GM18517 (cell line): ENCODE results near the gene MUC12.
"Not testable (repeated sequence)": the region's sequence is repeated elsewhere in the genome, so short reads cannot be mapped to it uniquely, and the experiment has no call there.

Source experiments
- ATAC-seq: cut with Tn5 transposase; IDR thresholded peaks from one replicate; pipeline ENCODE4 v1.9.1; 2021; ENCODE audit warnings: mild to moderate bottlenecking, moderate library complexity; ENCODE audit not compliant: unreplicated experiment

MUC12 gene, protein sequence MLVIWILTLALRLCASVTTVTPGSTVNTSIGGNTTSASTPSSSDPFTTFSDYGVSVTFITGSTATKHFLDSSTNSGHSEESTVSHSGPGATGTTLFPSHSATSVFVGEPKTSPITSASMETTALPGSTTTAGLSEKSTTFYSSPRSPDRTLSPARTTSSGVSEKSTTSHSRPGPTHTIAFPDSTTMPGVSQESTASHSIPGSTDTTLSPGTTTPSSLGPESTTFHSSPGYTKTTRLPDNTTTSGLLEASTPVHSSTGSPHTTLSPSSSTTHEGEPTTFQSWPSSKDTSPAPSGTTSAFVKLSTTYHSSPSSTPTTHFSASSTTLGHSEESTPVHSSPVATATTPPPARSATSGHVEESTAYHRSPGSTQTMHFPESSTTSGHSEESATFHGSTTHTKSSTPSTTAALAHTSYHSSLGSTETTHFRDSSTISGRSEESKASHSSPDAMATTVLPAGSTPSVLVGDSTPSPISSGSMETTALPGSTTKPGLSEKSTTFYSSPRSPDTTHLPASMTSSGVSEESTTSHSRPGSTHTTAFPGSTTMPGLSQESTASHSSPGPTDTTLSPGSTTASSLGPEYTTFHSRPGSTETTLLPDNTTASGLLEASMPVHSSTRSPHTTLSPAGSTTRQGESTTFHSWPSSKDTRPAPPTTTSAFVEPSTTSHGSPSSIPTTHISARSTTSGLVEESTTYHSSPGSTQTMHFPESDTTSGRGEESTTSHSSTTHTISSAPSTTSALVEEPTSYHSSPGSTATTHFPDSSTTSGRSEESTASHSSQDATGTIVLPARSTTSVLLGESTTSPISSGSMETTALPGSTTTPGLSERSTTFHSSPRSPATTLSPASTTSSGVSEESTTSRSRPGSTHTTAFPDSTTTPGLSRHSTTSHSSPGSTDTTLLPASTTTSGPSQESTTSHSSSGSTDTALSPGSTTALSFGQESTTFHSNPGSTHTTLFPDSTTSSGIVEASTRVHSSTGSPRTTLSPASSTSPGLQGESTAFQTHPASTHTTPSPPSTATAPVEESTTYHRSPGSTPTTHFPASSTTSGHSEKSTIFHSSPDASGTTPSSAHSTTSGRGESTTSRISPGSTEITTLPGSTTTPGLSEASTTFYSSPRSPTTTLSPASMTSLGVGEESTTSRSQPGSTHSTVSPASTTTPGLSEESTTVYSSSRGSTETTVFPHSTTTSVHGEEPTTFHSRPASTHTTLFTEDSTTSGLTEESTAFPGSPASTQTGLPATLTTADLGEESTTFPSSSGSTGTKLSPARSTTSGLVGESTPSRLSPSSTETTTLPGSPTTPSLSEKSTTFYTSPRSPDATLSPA (N-terminal part only)

DNA sequence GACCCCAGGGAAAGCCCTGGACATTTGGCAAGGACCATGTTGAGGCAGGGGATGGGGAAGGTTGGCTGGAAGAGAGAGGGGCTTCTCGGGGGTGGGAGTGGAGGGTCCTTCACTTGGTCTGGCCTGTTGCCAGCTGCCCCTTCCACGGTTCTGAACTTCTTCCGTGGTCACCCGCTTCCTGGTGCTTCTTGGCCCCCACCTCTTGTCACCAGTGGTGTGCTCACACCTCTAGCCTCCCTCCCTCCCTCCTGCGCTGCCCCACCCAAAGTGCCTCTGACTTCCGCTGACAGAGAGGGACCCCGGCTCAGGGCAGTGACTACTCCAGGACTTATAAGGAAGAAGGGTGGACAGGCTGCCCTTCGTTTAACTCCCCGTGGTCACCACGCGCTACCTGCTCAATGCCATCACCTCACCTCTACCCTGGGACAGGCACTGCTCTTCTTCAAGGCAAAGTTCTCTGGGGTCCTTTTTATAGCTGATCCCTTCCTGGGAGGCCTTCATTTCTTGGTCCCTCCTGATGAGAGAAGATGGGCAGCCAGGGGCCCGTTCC, at the start of gene MUC12:
Gene MUC12, plus strand, starts transcription at position 500 of the 550 bp plus-strand sequence. CDS start 58 bp downstream, outside the sequence.
- no peak for ATAC-seq

GRCh38 chr7:100919779-100920437, 49.5 kb upstream of the MUC12 start:
- not testable (repeated sequence) for ATAC-seq

DNA sequence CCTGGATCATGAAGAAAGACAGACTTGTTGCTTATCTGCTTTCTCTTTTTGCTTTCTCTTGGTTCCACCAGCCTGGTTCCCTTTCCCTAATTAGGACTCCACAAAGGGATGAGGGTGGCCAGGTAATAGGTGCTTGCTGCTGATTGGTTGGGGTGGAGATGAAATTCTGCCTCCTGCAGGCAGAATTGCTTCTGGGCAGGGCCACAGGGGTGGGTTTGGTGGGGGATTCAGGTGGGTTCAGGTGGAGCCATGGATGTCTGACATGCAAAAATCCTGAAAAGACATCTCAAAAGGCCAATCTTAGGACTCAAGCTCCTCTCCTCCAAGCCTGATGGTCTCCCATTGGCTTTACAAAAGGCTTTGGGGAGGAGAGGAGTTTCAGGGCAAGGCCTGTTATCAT, 48.3 kb upstream of the MUC12 start:
- ATAC-seq: no peak

DNA sequence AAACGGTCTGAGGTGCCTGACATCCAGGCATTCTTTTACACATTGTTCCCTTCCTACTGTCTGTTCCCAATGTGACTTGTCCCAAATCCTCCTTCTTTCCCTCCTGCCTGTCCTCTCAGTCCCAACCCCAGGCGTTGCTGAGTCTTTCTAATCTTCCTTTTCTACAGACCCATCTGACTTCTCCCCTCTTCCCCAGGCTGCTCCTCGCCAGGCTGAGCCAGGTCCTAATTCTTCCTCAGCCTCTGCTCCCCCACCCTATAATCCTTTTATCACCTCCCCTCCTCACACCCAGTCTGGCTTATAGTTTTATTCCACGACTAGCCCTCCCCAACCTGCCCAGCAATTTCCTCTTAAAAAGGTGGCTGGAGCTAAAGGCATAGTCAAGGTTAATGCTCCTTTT, 45.7 kb upstream of the MUC12 start:
- not testable (repeated sequence) for ATAC-seq

- ATAC-seq: no peak
Observed at GRCh38 chr7:100929808-100930174, 39.6 kb upstream of the MUC12 start.

GRCh38 chr7:100933734-100934133, 35.6 kb upstream of the MUC12 start:
- no peak for ATAC-seq

DNA sequence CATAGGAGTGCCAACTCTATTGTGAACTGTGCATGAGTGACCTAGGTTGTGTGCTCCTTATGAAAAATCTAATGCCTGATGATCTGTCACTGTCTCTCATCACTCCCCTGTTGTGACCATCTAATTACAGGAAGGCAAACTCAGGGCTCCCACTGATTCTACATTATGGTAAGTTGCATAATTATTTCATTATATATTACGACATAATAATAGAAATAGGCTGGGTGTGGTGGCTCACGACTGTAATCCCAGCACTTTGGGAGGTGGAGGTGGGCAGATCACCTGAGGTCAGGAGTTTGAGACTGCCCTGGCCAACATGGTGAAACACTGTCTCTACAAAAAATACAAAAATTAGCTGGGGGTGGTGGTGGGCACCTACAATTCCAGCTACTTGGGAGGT, 34.0 kb upstream of the MUC12 start:
- ATAC-seq: not testable (repeated sequence)

DNA sequence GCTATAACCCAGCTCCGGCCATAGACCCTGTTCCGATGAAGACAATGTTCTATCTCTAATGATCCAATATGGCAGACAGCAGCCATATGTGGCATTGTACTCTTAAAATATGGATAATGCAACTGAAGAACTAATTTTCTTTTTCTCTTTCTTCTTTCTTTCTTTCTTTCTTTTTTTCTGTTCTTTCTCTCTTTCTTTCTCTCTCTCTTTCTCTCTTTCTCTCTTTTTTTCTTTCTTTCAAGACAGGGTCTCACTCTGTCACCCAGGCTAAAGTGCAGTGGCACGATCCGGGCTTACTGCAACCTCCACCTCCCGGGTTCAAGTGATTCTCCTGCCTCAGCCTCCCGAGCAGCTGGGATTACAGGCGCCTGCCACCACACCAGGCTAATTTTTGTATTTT, 33.2 kb upstream of the MUC12 start:
- ATAC-seq: not testable (repeated sequence)

DNA sequence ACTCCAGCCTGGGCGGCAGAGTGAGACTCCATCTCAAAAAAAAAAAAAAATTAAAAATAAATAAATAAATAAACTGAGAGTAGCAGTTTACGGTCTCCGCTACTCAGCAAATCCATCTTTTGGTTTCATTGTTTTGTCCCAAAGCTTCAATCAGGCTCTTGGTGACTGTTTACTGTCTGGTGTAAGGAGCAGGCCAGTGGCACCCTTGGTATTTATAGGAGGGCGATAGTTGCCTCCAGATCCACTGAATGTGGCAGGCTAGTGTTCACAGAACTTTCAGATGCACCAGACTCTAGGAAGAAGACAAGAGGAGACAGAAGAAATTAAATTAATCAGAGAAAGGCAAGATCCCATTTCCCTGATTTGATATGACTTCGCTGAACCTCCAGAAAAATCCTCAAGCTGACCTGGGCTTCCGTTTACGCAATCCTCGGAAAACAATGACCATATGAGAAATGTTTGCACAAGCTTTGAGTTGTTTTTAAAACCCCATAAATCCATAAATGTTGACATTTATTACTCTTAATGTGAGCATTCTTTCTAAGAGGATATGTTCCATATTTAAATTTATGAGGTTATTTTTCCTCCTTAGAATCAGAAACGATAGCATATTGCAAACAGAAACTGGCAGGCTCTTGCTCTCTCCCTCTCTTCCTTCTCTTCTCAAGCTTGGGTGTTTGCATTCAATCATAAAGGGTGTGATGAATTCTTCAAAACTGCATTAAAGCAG, 27.2 kb upstream of the MUC12 start:
- no peak for ATAC-seq

DNA sequence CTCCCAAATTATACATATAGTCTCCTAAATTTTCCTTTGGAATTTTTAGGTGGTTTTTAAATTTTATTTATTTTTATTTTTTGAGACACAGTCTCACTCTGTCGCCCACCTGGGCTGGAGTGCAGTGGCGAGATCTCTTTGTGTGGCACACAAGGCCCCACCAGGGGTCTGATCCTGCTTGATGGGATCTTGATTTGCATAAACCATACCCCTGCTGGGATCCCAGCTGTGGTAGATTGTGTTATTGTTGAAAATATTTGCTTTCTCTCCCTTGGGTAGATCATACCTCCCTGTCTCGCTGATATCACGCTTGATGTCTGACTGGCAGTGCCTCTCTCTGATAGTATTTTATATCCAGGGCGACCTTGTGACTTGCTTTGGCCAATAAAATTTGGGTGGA, 25.7 kb upstream of the MUC12 start:
- ATAC-seq: no peak

DNA sequence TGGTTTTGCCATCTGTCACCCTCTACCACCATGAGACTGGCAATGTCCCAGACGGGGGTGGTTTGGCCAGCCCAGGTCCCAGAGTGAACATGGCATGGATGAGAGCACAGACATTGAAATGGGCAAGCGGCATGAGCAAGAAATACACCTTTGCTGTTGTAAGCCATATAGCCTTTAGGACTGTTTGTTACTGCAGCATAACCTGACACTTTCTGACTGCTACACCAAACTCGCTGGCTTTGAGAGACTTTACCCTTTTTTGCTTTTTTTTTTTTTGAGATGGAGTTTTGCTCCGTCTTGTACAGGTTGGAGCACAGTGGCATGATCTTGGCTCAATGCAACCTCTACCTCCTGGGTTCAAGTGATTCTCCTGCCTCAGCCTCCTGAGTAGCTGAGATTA, 25.2 kb upstream of the MUC12 start:
- ATAC-seq: no peak

DNA sequence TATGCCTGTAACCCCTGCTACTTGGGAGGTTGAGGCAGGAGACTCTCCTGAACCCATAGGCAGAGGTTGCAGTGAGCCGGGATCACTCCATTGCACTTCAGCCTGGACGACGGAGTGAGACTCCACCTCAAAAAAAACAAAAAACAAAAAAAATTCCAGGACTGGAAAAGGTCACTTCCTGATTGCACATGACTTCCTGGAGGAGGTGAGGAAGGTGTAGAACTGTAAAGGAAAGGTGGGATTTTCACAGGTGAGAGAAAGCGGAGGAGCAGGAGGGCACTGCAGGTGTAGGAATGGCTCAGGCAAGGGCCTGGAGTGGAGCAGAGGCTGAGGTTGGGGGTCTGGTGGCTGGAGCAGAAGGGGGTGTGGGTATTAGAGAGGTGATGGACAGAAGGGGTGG, 23.3 kb upstream of the MUC12 start:
- ATAC-seq: no peak

DNA sequence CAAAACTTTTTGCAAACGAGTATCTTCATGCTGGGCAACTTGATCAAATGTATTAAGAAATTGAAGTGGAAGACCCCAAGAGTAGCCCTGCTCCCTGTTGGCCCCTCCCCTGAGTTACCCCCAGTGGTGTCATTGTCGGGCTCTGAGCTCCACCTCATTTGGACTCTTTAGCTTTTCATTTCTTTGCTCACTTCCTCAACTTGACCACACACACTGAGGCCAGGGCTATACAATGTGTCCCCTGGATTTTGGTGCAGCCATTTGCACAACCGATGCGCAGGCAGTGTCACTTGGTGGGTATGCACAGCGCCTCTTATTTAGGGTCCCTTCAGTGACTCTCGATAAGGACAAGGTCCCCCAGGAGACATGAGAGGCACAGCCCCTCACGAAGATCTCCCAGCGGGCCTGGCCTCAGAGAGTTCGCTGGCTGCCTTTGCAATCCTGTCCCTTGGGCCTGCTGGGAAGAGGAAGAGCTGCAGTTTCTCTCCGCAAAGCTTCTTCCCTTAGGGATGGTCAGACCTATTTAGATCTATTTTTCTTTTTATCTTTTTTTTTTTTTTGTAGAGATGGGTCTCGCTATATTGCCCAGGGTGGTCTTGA, 22.5 kb upstream of the MUC12 start:
- no peak for ATAC-seq

GRCh38 chr7:100947792-100948191, 21.6 kb upstream of the MUC12 start:
- ATAC-seq: no peak

DNA sequence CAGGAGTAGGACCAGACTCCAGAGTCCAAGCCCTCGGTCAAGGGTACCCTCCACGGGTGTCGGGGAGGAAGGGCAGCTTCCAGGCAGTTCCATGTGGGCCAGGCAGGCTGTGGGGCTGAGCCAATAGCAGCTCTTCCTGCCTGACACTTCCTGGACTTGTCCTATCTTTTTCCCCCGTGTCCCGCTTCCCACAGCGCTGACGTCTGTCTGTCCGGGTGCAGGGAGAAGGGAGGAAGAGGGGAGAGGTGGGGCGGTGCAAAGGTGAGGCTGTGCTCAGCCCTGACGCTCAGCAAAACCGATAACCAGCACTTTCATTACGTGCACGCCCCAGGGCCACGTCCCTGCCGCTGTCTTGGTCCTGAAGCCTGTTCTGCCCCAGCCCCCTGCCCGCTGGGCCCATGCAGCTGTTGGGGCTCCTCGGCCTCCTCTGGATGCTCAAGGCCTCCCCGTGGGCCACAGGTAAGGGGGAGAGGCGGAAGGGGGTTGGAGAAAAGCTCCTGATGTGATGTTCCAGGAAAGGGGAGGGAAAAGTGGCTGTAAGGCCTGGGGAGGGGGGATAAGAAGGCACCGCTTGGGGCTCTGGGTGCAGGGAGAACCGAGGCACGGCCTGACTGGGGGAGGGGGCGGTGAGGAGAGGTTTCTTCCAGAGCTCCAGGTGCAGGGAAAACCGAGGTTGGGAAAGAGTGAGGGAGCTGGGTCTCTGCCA, 20.0 kb upstream of the MUC12 start, which contains the start of gene MUC3A:
Gene MUC3A, plus strand, starts transcription at position 308 of the 706 bp plus-strand sequence. Its CDS starts 91 bp downstream, at position 399.
- ATAC-seq: no peak

DNA sequence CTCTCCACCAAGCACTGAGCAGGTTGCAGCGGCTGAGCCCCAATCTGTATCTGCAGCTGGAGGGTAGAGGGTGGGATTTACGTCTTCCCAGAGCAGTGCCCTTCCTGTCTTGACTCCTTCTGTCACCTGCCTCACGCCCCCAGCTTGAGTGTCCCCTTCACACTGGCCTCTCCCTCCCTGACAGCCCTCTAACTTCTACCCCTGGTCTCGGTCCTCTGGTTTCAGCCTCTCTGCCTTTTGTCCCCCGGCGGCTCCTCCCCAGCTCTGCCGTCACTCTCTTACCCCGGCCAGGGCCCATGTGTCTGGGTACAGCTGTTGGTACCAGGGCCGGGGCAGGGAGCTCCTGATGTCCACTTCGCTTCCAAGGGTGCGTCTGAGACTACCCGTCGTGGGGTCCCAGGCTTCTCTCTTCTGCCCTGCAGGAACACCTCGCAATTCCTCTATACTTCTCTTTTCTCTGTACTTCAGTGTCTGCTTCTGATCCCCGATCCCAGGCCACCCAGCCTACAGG, 19.4 kb upstream of the MUC12 start:
- ATAC-seq: no peak

GRCh38 chr7:100951172-100951571, 18.2 kb upstream of the MUC12 start:
- ATAC-seq: no peak

DNA sequence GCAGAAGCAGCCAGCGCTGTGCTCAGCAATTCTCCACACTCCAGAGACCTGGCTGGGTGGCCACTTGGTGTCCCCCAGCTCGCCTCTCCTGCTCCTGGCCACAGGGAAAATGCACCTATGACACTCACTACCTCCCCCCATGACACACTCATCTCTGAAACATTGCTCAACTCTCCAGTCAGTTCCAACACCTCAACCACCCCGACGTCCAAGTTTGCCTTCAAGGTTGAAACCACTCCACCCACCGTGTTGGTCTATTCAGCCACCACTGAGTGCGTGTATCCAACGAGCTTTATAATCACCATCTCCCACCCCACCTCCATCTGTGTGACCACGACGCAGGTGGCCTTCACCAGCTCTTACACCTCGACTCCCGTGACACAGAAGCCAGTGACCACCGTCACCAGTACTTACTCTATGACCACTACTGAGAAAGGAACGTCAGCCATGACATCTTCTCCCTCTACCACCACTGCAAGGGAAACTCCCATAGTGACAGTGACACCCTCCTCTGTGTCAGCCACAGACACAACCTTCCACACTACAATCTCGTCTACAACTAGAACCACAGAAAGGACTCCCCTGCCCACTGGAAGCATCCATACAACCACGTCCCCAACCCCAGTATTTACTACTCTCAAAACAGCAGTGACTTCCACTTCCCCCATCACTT, 17.3 kb upstream of the MUC12 start:
- no peak for ATAC-seq
